A673 (cell line): ENCODE data around the gene HELT. TPM values are rescaled to one million over a fixed set of nuclear protein-coding genes. Genes with fewer than 3 reads are reported as not detected.

Experiments
- BruUV-seq: library from RNA; stranded (reverse); fragments of 400-500 nt; replicated peaks from 2 replicates; lab custom pipeline; 2021; lab: Mats Ljungman, UMichigan
- CTCF ChIA-PET: fragments of 300-600 bp; sonication (Branson Sonifier 250); formaldehyde crosslinking; loops from one replicate; lab custom pipeline; 2022; ENCODE audit warnings: antibody characterized with exemption; lab: Charles Lee
- POLR2A ChIA-PET: fragments of 300-600 bp; sonication (Branson Sonifier 250); formaldehyde crosslinking; loops from one replicate; lab custom pipeline; 2022; ENCODE audit warnings: antibody characterized with exemption; ENCODE audit not compliant: low non-redundant PET; lab: Charles Lee
- DNase-seq: peaks from one replicate; pipeline ENCODE4 v3.0.0-alpha.2; 2015; ENCODE audit warnings: low spot score
- H3K27ac ChIP-seq: fragments of 200-600 bp; sonication (generic); 2 replicates; pipeline ENCODE4 v1.5.1; 2016; ENCODE audit warnings: mixed run types, low read depth, mild to moderate bottlenecking, mixed read lengths, antibody characterized with exemption, low read length; ENCODE audit not compliant: poor library complexity, severe bottlenecking
- H3K27me3 ChIP-seq: fragments of 200-600 bp; sonication (generic); replicated peaks from 2 replicates; pipeline ENCODE4 v1.6.1; 2017; ENCODE audit warnings: mixed run types, low read depth, mild to moderate bottlenecking, mixed read lengths, antibody characterized with exemption, low read length; ENCODE audit not compliant: insufficient read depth, poor library complexity
- H3K36me3 ChIP-seq: fragments of 200-600 bp; sonication (generic); 2 replicates; pipeline ENCODE4 v1.6.1; 2016; ENCODE audit warnings: mixed run types, mild to moderate bottlenecking, mixed read lengths, antibody characterized with exemption, low read length; ENCODE audit not compliant: insufficient read depth, poor library complexity, severe bottlenecking
- H3K4me1 ChIP-seq: fragments of 200-600 bp; sonication (generic); 2 replicates; pipeline ENCODE4 v1.6.1; 2017; ENCODE audit warnings: mixed run types, mild to moderate bottlenecking, mixed read lengths, antibody characterized with exemption, low read length; ENCODE audit not compliant: insufficient read depth, poor library complexity, severe bottlenecking
- H3K4me3 ChIP-seq: fragments of 200-600 bp; sonication (generic); 2 replicates; pipeline ENCODE4 v1.5.1; 2016; ENCODE audit warnings: low read depth, mixed run types, mild to moderate bottlenecking, mixed read lengths, low read length; ENCODE audit not compliant: poor library complexity, severe bottlenecking
- H3K9me3 ChIP-seq: fragments of 200-600 bp; sonication (generic); 2 replicates; pipeline ENCODE4 v1.6.1; 2016; ENCODE audit warnings: mixed run types, low read depth, mild to moderate bottlenecking, mixed read lengths, antibody characterized with exemption, low read length; ENCODE audit not compliant: poor library complexity, severe bottlenecking
- EZH2 ChIP-seq: fragments of 200-600 bp; sonication (generic); IDR thresholded peaks from 2 replicates; pipeline ENCODE4 v1.6.1; 2017; ENCODE audit warnings: borderline replicate concordance, low read depth, mild to moderate bottlenecking, mixed read lengths, antibody characterized with exemption, low read length; ENCODE audit not compliant: poor library complexity, severe bottlenecking
- intact Hi-C: fragments of 100-400 bp; cut with micrococcal nuclease; formaldehyde crosslinking; loops from one replicate; pipeline ENCODE4 v1.10.0; 2022; ENCODE audit not compliant: unreplicated experiment
- total RNA-seq: library from RNA; stranded (reverse); gene quantifications from 2 replicates; pipeline ENCODE4 v1.2.3, GENCODE V29; 2021
- TF ChIP-seq, protein P1 (sequence below): fragments of 300-800, 200-600 bp; sonication (generic); conservative IDR thresholded peaks from 2 replicates; pipeline ENCODE4 v1.5.1; 2017; ENCODE audit warnings: low read depth, mild to moderate bottlenecking, antibody characterized with exemption, low read length, moderate library complexity, mixed read lengths

Gene HELT
- total RNA-seq, 1 experiment from 2014 or later, result not detected

DNA sequence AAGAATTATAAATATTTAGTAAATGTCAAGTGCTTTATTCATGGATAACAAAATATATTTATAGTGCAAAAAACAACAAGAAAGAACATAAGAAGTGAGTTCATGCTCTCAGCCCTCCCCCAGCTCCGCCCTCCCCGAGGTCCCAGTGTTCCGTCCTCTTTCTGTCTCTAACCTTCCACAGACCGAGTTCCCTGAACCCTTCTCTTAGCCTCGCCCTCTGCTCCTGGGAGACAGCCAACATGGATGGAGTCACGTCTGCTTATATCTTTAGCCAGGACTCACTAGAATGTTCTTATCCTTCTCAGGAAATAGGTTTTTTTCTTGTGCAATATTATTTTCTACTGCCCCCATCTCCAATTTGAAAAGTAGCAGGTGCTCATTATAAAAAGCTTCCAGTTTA lies 40.1 kb upstream of the HELT start:
- no peak for TF ChIP-seq EZH2
- TF ChIP-seq, protein P1, sequence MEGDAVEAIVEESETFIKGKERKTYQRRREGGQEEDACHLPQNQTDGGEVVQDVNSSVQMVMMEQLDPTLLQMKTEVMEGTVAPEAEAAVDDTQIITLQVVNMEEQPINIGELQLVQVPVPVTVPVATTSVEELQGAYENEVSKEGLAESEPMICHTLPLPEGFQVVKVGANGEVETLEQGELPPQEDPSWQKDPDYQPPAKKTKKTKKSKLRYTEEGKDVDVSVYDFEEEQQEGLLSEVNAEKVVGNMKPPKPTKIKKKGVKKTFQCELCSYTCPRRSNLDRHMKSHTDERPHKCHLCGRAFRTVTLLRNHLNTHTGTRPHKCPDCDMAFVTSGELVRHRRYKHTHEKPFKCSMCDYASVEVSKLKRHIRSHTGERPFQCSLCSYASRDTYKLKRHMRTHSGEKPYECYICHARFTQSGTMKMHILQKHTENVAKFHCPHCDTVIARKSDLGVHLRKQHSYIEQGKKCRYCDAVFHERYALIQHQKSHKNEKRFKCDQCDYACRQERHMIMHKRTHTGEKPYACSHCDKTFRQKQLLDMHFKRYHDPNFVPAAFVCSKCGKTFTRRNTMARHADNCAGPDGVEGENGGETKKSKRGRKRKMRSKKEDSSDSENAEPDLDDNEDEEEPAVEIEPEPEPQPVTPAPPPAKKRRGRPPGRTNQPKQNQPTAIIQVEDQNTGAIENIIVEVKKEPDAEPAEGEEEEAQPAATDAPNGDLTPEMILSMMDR, result no peak
- CTCF ChIA-PET, result no interaction called here
- intact Hi-C loops, result no loop called here
- Histone ChIP-seq H3K4me3 (no peak overlapping the region), H3K27ac (no peak overlapping the region), H3K36me3 (no peaks in the 10 kb centered on the region), H3K27me3 (no peaks in the 10 kb centered on the region), H3K9me3 (no peaks in the 10 kb centered on the region), H3K4me1 (peaks cover under 1% of the 10 kb centered on the region)
- no TSS peak for BruUV-seq
- POLR2A ChIA-PET, result no interaction called here
- no peak for DNase-seq

DNA sequence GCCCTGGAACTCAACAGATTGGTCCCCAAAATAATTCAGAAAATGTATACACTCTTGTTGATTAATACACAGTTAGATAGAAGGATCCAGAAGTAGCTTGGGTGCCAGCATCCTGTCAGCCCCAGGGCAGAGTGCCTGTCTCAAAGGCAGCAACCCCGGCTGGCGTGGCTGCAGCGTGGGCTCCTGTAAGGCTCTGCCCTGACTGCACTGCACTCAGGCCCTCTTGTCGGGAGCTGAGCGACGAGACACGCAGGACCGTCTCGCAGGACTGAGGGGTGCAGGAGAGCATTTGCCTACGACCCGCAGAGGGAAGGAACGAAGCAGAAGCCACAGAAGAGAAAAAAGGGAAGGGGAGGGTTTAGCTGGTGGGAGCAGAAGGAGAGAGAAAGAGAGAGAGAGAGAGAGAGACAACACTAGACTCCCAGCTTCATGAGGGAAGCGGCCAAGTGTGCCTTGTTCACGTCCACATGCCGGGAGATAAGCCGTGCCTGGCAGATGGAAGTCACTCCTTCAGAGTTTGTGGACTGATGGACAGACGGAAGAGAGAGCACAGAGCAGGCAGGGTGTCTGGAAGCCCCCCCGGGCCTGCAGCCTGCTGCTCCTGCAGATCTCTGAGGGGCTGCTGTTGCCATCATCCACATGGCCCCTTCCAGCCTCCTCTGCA lies 38.7 kb upstream of the HELT start:
- no peak for DNase-seq
- H3K36me3 ChIP-seq, result no peaks in the 10 kb centered on the region
- ChIA-PET CTCF (no interaction called here), POLR2A (no interaction called here)
- H3K27ac ChIP-seq, result no peak overlapping the region
- BruUV-seq, result no TSS peak
- TF ChIP-seq, protein P1, result no peak
- no peak for TF ChIP-seq EZH2
- H3K4me1 ChIP-seq, result peaks cover 5% of the 10 kb centered on the region
- no peak overlapping the region for H3K4me3 ChIP-seq
- no peaks in the 10 kb centered on the region for H3K9me3 ChIP-seq
- intact Hi-C loops, result loop anchor here (5.0 to 10.0 kb wide), 2 partner anchors 392 to 715 kb away; no protein-coding TSS in a partner anchor
- H3K27me3 ChIP-seq, result no peaks in the 10 kb centered on the region

DNA sequence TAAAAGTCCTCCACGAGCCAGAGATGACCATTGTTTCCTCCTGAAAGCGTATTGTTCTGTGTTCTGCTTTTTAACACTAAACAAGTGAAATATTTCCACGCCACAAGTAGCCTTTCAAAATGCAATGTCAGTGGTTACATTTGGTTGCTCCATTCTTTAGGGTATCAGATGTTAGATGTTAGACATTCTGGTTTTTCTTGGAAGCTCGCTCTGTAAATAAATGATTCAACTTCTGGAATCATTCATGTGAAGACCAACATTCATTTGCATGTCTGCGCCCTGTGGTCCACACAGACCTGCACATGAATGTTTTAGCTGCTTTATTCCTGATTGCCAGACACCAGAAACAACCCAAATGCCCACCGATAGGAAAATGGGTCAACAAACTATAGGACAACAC lies 38.0 kb upstream of the HELT start:
- no peak for TF ChIP-seq EZH2
- TF ChIP-seq, protein P1, result no peak
- Histone ChIP-seq H3K27me3 (no peaks in the 10 kb centered on the region), H3K4me1 (peaks cover 5% of the 10 kb centered on the region), H3K4me3 (no peak overlapping the region), H3K36me3 (no peaks in the 10 kb centered on the region), H3K9me3 (no peaks in the 10 kb centered on the region), H3K27ac (no peak overlapping the region)
- ChIA-PET CTCF (no interaction called here), POLR2A (no interaction called here)
- no peak for DNase-seq
- intact Hi-C loops, result loop anchor here (5.0 to 10.0 kb wide), 2 partner anchors 393 to 715 kb away; no protein-coding TSS in a partner anchor
- BruUV-seq, result no TSS peak
